SU-DHL-6 (cell line): ENCODE measurements around the gene CACNA1C.

ENCODE experiments used
- CTCF ChIP-seq: fragments of 200-600 bp; sonication (generic); IDR thresholded peaks from one replicate; pipeline ENCODE4 v1.5.1; 2017; ENCODE audit warnings: antibody characterized with exemption, mild to moderate bottlenecking, low read length, moderate library complexity; ENCODE audit not compliant: insufficient read depth, poor library complexity, severe bottlenecking
- EZH2phosphoT487 ChIP-seq: fragments of 200-600 bp; sonication (generic), shearing (Covaris generic); conservative IDR thresholded peaks from 2 replicates; pipeline ENCODE4 v1.6.1; 2018; ENCODE audit warnings: mild to moderate bottlenecking, antibody characterized with exemption, low read length, moderate library complexity, mixed read lengths

- no peak for TF ChIP-seq CTCF
- TF ChIP-seq EZH2phosphoT487 = no peak
These were observed 482.9 kb downstream of the CACNA1C start for GRCh38 chr12:2535583-2536204.
